Lower lobe of right lung (tissue), 2 donors: ENCODE measurements around the gene ACAN. TPM values are rescaled to one million over a fixed set of nuclear protein-coding genes. Genes with fewer than 3 reads are reported as not detected.

Experiments used
- ATAC-seq, 2 donors: fragments of 200-7000 bp; cut with Tn5 transposase; one replicate each; pipeline ENCODE4 v1.9.1; 2020 to 2022; ENCODE audit warnings: mild to moderate bottlenecking in 2 of 2, moderate library complexity in 2 of 2
- DNase-seq: peaks from one replicate; pipeline ENCODE4 v3.0.0-alpha.2; 2020
- H3K27ac ChIP-seq: fragments of 200-600 bp; one replicate; pipeline ENCODE4 v1.8.0; 2022
- H3K27me3 ChIP-seq: fragments of 200-600 bp; one replicate; pipeline ENCODE4 v1.8.0; 2022; ENCODE audit warnings: low read depth
- H3K36me3 ChIP-seq: fragments of 200-600 bp; one replicate; pipeline ENCODE4 v1.8.0; 2022; ENCODE audit warnings: mild to moderate bottlenecking
- H3K4me1 ChIP-seq: fragments of 200-600 bp; one replicate; pipeline ENCODE4 v1.8.0; 2022
- H3K4me3 ChIP-seq: fragments of 200-600 bp; one replicate; pipeline ENCODE4 v1.8.0; 2022; ENCODE audit warnings: mild to moderate bottlenecking
- H3K9me3 ChIP-seq: fragments of 200-600 bp; one replicate; pipeline ENCODE4 v1.8.0; 2022
- intact Hi-C: fragments of 100-400 bp; cut with DNase I; formaldehyde crosslinking; loops from one replicate; pipeline ENCODE4 v1.11.0; 2022
- long read RNA-seq: library from polyadenylated mRNA; unstranded; transcript quantifications from one replicate; pipeline ENCODE4 v2.0.0, GENCODE V29; 2021
- total RNA-seq: library from RNA; stranded (reverse); fragmentation: NEBNext Ultra II Directional; extraction: Animal tissue kit (Norgen Biotek cat#: 25700); gene quantifications from one replicate; pipeline ENCODE4 v1.2.1, GENCODE V29; 2021
- TF ChIP-seq, protein P1 (sequence below): fragments of 200-600 bp; IDR thresholded peaks from one replicate; pipeline ENCODE4 v1.8.0; 2022; ENCODE audit warnings: antibody characterized with exemption, mild to moderate bottlenecking
- donor health status: DM: no; HTN: yes; CAD: no; lungs with severe emphysema.

ACAN gene
- total RNA-seq, result 0.12 TPM
- long read RNA-seq, partial matches to known transcripts, result 2 of 2 reads
- long read RNA-seq, other reads (novel, unspliced or antisense), result 0 of 2 reads

DNA sequence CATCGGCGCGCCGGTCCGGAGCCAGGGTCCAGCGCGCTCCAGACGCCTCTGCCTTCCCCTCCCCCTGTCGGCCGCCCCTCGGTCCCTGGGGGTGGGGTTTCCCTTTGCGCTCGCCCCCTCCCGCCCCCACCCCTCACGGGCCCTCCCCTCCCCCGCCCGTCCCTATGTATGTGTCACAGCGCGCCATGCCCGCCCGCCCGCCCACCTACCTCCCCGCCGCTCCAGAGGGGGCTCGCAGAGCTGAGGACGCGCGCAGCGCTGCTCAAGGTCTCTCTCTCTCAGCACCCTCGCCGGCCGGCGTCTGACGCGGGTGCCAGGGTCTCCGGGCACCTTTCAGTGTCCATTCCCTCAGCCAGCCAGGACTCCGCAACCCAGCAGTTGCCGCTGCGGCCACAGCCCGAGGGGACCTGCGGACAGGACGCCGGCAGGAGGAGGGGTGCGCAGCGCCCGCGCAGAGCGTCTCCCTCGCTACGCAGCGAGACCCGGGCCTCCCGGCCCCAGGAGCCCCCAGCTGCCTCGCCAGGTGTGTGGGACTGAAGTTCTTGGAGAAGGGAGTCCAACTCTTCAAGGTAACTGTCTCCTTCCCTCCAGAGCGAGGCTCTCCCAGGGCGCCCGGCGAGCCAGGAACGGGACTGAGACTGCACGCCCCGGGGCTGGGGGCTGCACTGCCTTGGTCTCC is at the start of gene ACAN:
Gene ACAN (plus strand): TSS at position 196 of the 679 bp plus-strand sequence. CDS start 32,771 bp downstream, outside the sequence.
- no peaks in the 10 kb centered on the region for H3K36me3 ChIP-seq
- intact Hi-C loops, result no loop called here
- H3K27ac ChIP-seq, result no peak within 1 kb of the TSS
- H3K4me1 ChIP-seq, result no peaks in the 10 kb centered on the region
- H3K9me3 ChIP-seq, result no peaks in the 10 kb centered on the region
- H3K4me3 ChIP-seq, result no peak within 1 kb of the TSS
- H3K27me3 ChIP-seq, result peaks cover 78% of the 10 kb centered on the region
- TF ChIP-seq, protein P1, sequence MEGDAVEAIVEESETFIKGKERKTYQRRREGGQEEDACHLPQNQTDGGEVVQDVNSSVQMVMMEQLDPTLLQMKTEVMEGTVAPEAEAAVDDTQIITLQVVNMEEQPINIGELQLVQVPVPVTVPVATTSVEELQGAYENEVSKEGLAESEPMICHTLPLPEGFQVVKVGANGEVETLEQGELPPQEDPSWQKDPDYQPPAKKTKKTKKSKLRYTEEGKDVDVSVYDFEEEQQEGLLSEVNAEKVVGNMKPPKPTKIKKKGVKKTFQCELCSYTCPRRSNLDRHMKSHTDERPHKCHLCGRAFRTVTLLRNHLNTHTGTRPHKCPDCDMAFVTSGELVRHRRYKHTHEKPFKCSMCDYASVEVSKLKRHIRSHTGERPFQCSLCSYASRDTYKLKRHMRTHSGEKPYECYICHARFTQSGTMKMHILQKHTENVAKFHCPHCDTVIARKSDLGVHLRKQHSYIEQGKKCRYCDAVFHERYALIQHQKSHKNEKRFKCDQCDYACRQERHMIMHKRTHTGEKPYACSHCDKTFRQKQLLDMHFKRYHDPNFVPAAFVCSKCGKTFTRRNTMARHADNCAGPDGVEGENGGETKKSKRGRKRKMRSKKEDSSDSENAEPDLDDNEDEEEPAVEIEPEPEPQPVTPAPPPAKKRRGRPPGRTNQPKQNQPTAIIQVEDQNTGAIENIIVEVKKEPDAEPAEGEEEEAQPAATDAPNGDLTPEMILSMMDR, result no peak
- no peak for DNase-seq
- ATAC-seq, result no peak

DNA sequence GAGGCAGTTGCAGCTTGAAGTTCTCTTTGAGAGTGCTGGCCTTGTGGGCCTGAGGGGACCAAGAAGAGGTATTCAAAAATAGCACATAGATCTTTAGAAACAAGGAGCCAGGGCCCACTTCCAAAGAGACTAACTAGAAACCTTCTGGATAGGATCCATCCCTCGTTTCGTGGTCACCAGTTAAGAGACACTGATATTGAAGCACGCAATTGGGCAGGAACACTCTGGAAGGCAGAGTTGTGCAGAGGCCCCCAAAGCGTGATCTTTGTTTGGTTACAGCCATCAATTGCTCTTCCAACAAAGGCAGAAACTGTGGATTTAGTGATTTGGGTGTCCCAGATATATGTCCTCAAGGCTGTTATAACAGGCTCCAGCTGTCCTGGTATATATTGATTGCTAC is 46.7 kb upstream of the ACAN start:
- ATAC-seq (no peak), DNase-seq (no peak)
- Histone ChIP-seq H3K9me3 (no peaks in the 10 kb centered on the region), H3K4me3 (no peak overlapping the region), H3K36me3 (no peaks in the 10 kb centered on the region), H3K27me3 (peaks cover 6% of the 10 kb centered on the region), H3K27ac (no peak overlapping the region), H3K4me1 (no peaks in the 10 kb centered on the region)
- intact Hi-C loops, result no loop called here
- TF ChIP-seq, protein P1, result no peak

DNA sequence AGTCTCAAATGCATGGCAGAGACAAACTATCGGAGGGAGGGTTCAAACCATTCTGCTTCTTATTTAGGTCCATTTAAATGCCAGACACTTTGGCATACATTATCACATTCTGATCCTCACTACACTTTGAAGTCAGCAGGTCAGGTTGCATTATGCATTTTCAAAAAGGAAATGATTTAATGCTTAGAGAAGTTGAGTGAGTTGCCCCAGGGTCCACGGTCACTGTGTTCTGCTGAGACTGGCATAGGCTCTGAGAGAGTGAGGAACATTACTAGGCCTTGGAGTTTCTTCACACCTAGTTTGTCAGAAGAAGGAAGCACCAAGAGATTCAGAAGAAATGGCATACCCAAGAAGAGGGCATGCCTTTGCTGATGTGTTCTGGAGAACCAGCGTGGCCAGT is 46.3 kb upstream of the ACAN start:
- H3K4me1 ChIP-seq, result no peaks in the 10 kb centered on the region
- no peaks in the 10 kb centered on the region for H3K9me3 ChIP-seq
- TF ChIP-seq, protein P1, result no peak
- intact Hi-C loops, result no loop called here
- H3K27me3 ChIP-seq, result peaks cover 6% of the 10 kb centered on the region
- H3K4me3 ChIP-seq, result no peak overlapping the region
- DNase-seq, result no peak
- H3K27ac ChIP-seq, result no peak overlapping the region
- ATAC-seq, result no peak
- H3K36me3 ChIP-seq, result no peaks in the 10 kb centered on the region

DNA sequence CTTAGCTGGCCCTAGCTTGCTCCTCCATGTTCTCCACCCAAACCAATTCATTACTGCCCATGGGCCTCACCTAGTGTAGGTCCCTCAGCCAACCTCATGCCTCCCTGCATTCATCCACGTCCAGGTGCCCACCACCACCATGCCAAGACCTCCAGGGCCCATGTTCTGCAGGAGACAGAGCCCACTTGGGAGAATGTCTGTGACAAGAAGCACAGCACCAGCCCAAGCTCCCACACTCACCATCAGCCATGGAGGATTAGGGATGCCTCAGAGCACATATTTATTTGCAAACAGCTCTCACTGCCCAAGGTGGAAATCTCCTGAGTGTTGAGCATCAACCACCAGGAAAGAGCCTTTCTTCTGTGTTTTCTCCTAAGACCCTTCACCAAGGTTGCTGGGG is 43.4 kb upstream of the ACAN start:
- H3K36me3 ChIP-seq, result no peaks in the 10 kb centered on the region
- peaks cover 3% of the 10 kb centered on the region for H3K27me3 ChIP-seq
- no peak for DNase-seq
- no peaks in the 10 kb centered on the region for H3K9me3 ChIP-seq
- H3K27ac ChIP-seq, result no peak overlapping the region
- TF ChIP-seq, protein P1, result no peak
- H3K4me3 ChIP-seq, result no peak overlapping the region
- intact Hi-C loops, result no loop called here
- no peak for ATAC-seq
- no peaks in the 10 kb centered on the region for H3K4me1 ChIP-seq

DNA sequence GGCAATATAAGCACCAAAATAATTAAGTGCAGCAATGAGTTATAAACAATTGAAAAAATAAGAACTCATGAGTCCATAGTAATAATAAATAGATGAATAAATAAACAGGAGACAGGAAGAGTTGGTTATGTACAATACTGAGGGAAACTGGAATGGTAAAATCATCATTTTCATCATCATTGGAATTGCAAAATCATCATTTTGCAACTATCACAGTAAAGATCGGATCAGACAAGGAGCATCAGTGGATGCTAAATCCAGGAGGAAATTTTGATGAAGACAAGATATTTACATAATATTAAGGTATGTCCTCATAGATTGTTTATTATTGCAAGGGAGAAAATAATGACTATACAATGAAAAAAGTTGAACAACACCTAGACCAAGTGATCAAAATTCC is 38.8 kb upstream of the ACAN start:
- TF ChIP-seq, protein P1, result no peak
- no peaks in the 10 kb centered on the region for H3K36me3 ChIP-seq
- no peak overlapping the region for H3K27ac ChIP-seq
- no peaks in the 10 kb centered on the region for H3K9me3 ChIP-seq
- DNase-seq (no peak), ATAC-seq (no peak)
- H3K4me3 ChIP-seq, result no peak overlapping the region
- H3K27me3 ChIP-seq, result peaks cover 21% of the 10 kb centered on the region
- no peaks in the 10 kb centered on the region for H3K4me1 ChIP-seq
- intact Hi-C loops, result no loop called here
